AG09309 (cell line): Measurements from ENCODE around the gene FUT6.
A peak's percentile ranks its signal among the peaks of the same experiment; 100 is the strongest.

ENCODE experiments used
- DNase-seq: peaks from one replicate; pipeline ENCODE4 v3.0.0-alpha.2; 2010; ENCODE audit warnings: low read depth
- H3K4me3 ChIP-seq: 2 replicates; pipeline ENCODE4 v1.5.1; 2011; ENCODE audit warnings: mild to moderate bottlenecking, low read depth, low read length, moderate library complexity; ENCODE audit not compliant: control insufficient read depth
- CTCF ChIP-seq: IDR thresholded peaks from 2 replicates; pipeline ENCODE4 v1.5.1; 2011; ENCODE audit warnings: mild to moderate bottlenecking, low read depth, low read length, inconsistent platforms; ENCODE audit not compliant: insufficient read depth, control insufficient read depth; ENCODE audit errors: missing control alignments

Gene FUT6

DNA sequence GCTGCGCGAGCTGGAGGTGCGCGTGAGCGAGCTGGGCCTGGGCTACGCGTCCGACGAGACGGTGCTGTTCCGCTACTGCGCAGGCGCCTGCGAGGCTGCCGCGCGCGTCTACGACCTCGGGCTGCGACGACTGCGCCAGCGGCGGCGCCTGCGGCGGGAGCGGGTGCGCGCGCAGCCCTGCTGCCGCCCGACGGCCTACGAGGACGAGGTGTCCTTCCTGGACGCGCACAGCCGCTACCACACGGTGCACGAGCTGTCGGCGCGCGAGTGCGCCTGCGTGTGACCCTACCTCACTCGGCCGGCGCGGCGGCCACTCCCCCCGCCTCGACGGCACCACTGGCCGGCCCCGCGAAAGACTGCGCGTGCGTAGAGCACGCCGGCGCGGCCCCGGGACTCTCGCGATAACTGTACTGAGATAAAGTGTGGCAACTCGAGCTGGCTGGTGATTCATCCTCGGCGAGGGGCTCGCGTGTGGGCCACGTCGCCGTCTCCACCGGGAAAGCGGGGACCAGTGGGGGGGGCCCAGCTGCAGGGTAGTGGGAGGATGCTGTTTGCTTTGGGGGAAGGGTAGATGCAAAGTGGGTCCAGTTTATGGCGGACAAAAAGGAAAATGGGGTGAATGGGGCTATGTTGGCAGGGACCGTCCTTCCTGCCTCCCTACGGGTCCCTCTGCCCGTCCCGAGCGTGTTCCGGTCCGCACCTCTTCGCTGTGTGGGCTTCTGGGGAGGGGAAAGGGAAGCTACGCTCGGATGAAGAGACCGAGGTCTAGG lies 11.4 kb downstream of the FUT6 start:
- peak overlapping the region; percentile 49 for H3K4me3 ChIP-seq
- peak; percentile 45 for DNase-seq
- TF ChIP-seq CTCF = no peak

GRCh38 chr19:5827342-5827890 lies 12.1 kb downstream of the FUT6 start:
- DNase-seq = no peak
- TF ChIP-seq CTCF = no peak
- peak overlapping the region; percentile 34 for H3K4me3 ChIP-seq

- TF ChIP-seq CTCF = no peak
Measured at GRCh38 chr19:5826531-5827341, 12.8 kb downstream of the FUT6 start.

GRCh38 chr19:5825178-5825577 lies 14.3 kb downstream of the FUT6 start:
- DNase-seq = no peak
- no peak overlapping the region for H3K4me3 ChIP-seq
- TF ChIP-seq CTCF = no peak

More at GRCh38 chr19:5826531-5827341, 12.8 kb downstream of the FUT6 start:
- no peak for DNase-seq
- no peak overlapping the region for H3K4me3 ChIP-seq

DNA sequence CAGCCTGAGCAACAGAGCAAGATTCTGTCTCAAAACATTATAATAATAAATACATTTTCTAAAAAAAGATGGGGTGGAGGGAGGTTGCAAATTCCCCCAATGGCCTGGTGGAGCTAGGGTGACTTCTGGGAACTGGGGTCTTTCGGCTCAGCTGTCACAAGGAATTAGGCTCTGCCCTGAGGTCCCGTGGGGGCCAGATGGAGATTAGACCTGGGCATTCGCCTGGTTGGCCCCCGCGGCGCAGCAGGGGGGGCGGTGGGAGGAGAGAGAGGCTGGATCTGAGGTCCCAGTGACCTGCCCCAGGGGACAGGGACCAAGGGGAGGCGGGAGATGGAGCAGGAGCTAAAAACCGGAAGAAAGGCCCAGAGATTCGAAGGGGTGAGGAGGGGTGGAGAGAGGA lies 14.8 kb downstream of the FUT6 start:
- no peak overlapping the region for H3K4me3 ChIP-seq
- no peak for DNase-seq
- TF ChIP-seq CTCF = no peak

DNA sequence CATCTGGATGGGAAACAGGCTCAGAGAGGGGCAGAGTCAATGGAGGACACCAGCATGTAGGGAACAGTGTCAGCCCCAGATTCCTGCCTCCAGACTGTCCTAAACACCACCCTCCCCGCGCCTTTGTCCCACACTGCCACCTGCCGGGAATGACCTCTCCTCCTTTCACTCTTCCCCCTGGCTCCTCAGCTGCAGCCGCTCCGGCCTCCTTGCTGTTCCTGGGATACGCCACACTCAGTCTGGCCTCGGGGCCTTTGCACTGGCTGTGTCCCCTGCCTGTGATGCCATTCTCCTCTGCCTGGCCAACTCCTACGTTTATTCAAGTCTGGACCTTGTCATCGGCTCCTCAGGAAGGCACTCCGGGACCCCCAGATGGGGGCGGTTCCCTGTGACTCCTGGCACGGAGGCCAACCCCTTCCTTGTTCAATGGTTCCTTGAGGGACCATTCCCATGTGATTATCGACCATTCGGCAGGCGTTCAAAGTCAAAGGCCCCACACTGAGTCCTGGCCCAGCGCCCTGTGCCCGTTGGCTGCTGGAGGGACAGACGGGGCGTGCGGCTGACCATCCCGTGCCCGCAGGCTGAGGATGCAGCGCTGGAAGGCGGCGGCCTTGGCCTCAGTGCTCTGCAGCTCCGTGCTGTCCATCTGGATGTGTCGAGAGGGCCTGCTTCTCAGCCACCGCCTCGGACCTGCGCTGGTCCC lies 15.8 kb downstream of the FUT6 start:
- peak; percentile 16 for TF ChIP-seq CTCF
- no peak for DNase-seq
- H3K4me3 ChIP-seq = no peak overlapping the region
